ENCODE measurements around the gene SCNN1A.

DNA sequence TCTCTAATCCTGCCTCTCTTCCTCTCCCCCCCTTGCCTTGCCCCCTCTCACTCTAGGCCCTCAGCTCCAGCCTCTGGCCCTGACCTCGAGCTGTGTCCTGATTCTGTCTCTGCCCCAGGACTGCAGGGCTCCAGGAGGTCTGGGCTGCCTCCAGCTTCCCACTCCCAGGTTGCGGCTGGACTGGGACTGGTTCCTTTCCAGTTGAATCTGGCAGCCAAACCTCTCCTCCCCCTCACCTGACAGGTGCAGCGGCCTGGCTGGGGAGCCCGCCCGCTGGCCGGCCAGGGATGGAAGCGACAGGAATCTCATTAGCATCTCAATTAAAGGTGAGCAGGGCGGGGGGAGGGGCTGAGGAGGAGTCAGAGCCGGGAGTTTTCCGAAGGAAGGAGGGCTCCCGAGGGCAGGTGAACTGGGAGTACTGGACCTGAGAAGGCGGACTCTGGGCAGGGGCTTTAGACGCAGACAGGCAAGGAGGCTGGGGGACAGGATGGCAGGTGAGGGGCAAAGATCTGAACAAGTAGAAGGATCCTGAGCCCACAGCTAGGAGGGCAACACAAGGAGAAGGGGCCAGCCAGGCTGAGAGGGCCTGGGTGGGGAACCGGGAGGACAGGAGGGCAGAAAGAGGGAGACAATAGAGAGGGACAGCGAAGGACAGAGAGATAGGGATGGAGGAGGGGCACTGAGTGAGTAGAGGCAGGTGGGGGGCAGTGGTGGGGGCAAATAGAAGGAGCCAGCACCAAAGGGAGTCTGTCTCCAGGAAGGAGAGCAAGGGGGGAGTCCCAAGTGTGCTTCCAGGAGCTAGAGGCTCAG lies at the start of gene SCNN1A:
- no peak for TF ChIP-seq POLR2AphosphoS5 (IDR thresholded peaks at IDR 0.05; ENCODE audit: low read depth, low read length)
- TF ChIP-seq POLR2A (IDR thresholded peaks at IDR 0.05; ENCODE audit: low read depth, low read length) = no peak
- no peak for TF ChIP-seq TAF1 (IDR thresholded peaks at IDR 0.05; ENCODE audit: borderline replicate concordance, low read depth, low read length)

Measured in GM12892 (cell line).